NCI-H1105 (cell line): Measurements from ENCODE around the gene CDC20.
A peak's percentile ranks its signal among the peaks of the same experiment; 100 is the strongest.
"Not testable (repeated sequence)": the region's sequence is repeated elsewhere in the genome, so short reads cannot be mapped to it uniquely, and the experiment has no call there.

Experiments used
- DNase-seq: peaks from one replicate; lab custom pipeline; 2025; lab: John Stamatoyannopoulos, UW

The CDC20 gene

GRCh38 chr1:43383449-43383848 is 24.7 kb downstream of the CDC20 start:
- DNase-seq: no peak

- DNase-seq: no peak
Measured at GRCh38 chr1:43386676-43387075, 27.9 kb downstream of the CDC20 start.

GRCh38 chr1:43387976-43388599 is 29.3 kb downstream of the CDC20 start:
- DNase-seq: no peak

GRCh38 chr1:43388613-43389012 is 29.8 kb downstream of the CDC20 start:
- DNase-seq: no peak

GRCh38 chr1:43389326-43390313 is 30.8 kb downstream of the CDC20 start, which contains the start of the genes MED8 and SZT2:
MED8 (minus strand) TSS chr1:43389800; CDS start chr1:43389764, 36 bp downstream.
SZT2 (plus strand) TSS chr1:43389899; CDS start chr1:43389969, 70 bp downstream.
- DNase-seq: peak; percentile 93

GRCh38 chr1:43392702-43393101 is 33.9 kb downstream of the CDC20 start:
- DNase-seq: no peak

GRCh38 chr1:43395523-43395922 is 36.7 kb downstream of the CDC20 start:
- DNase-seq: no peak

GRCh38 chr1:43396059-43396458 is 37.3 kb downstream of the CDC20 start:
- no peak for DNase-seq

GRCh38 chr1:43398227-43398626 is 39.4 kb downstream of the CDC20 start:
- no peak for DNase-seq

- DNase-seq: not testable (repeated sequence)
Measured at GRCh38 chr1:43400441-43400840, 41.7 kb downstream of the CDC20 start.

GRCh38 chr1:43402089-43402865 is 43.5 kb downstream of the CDC20 start:
- no peak for DNase-seq

GRCh38 chr1:43404353-43404752 is 45.6 kb downstream of the CDC20 start:
- DNase-seq: no peak

GRCh38 chr1:43405219-43405875 is 46.6 kb downstream of the CDC20 start:
- DNase-seq: no peak

GRCh38 chr1:43405876-43406234 is 47.1 kb downstream of the CDC20 start:
- no peak for DNase-seq

GRCh38 chr1:43410571-43410970 is 51.8 kb downstream of the CDC20 start:
- DNase-seq: no peak
